OCI-LY7 (cell line): Measurements from ENCODE around the gene CRYBG1. TPM values are rescaled to one million over a fixed set of nuclear protein-coding genes. Genes with fewer than 3 reads are reported as not detected.

Experiments used
- BruUV-seq: library from RNA; stranded (reverse); fragments of 400-500 nt; replicated peaks from 2 replicates; lab custom pipeline; 2021; lab: Mats Ljungman, UMichigan
- CTCF ChIA-PET: fragments of 300-600 bp; sonication (Branson Sonifier 250); formaldehyde crosslinking; loops from one replicate; lab custom pipeline; 2022; ENCODE audit warnings: antibody characterized with exemption; ENCODE audit not compliant: unreplicated experiment; lab: Charles Lee
- POLR2A ChIA-PET: fragments of 300-600 bp; sonication (Branson Sonifier 250); formaldehyde crosslinking; loops from one replicate; lab custom pipeline; 2022; ENCODE audit warnings: antibody characterized with exemption; lab: Charles Lee
- DNase-seq: peaks from one replicate; pipeline ENCODE4 v3.0.0-alpha.2; 2015; ENCODE audit warnings: low spot score
- H2AFZ ChIP-seq: fragments of 200-600 bp; sonication (generic), shearing (Covaris generic); 2 replicates; pipeline ENCODE4 v1.6.1; 2014; ENCODE audit warnings: mild to moderate bottlenecking, antibody characterized with exemption, low read length, moderate library complexity
- H3K27ac ChIP-seq: fragments of 200-600 bp; sonication (generic); 2 replicates; pipeline ENCODE4 v1.5.1; 2014; ENCODE audit warnings: mixed run types, low read depth, mild to moderate bottlenecking, moderate library complexity, low read length, inconsistent platforms; ENCODE audit not compliant: poor library complexity, severe bottlenecking
- H3K36me3 ChIP-seq: fragments of 200-600 bp; sonication (generic); 2 replicates; pipeline ENCODE4 v1.6.1; 2014; ENCODE audit warnings: mild to moderate bottlenecking, antibody characterized with exemption, low read length, moderate library complexity, mixed read lengths; ENCODE audit not compliant: insufficient read depth
- H3K4me1 ChIP-seq: fragments of 200-600 bp; sonication (generic); 2 replicates; pipeline ENCODE4 v1.5.1; 2014; ENCODE audit warnings: mild to moderate bottlenecking, low read length; ENCODE audit not compliant: insufficient read depth, poor library complexity, severe bottlenecking
- H3K4me2 ChIP-seq: fragments of 200-600 bp; sonication (generic); 2 replicates; pipeline ENCODE4 v1.6.1; 2014; ENCODE audit warnings: mild to moderate bottlenecking, low read length
- H3K4me3 ChIP-seq: fragments of 200-600 bp; sonication (generic); 2 replicates; pipeline ENCODE4 v1.5.1; 2014; ENCODE audit warnings: mild to moderate bottlenecking, low read depth, low read length; ENCODE audit not compliant: poor library complexity, severe bottlenecking
- H3K79me2 ChIP-seq: fragments of 200-600 bp; sonication (generic); 2 replicates; pipeline ENCODE4 v1.6.1; 2016; ENCODE audit warnings: low read depth, mild to moderate bottlenecking, low read length, moderate library complexity, mixed read lengths; ENCODE audit not compliant: insufficient read depth
- H3K9me2 ChIP-seq: fragments of 200-600 bp; sonication (generic); 2 replicates; pipeline ENCODE4 v1.6.1; 2016; ENCODE audit warnings: mild to moderate bottlenecking, low read length, mixed read lengths; ENCODE audit not compliant: insufficient read depth
- H3K9me3 ChIP-seq: fragments of 200-600 bp; sonication (generic); 2 replicates; pipeline ENCODE4 v1.6.1; 2014; ENCODE audit warnings: mild to moderate bottlenecking, mixed run types, low read length, mixed read lengths
- H4K20me1 ChIP-seq: fragments of 200-600 bp; sonication (generic); 2 replicates; pipeline ENCODE4 v1.6.1; 2014; ENCODE audit warnings: mild to moderate bottlenecking, antibody characterized with exemption, low read length, moderate library complexity, mixed read lengths; ENCODE audit not compliant: insufficient read depth
- CTCF ChIP-seq: fragments of 200-600 bp; sonication (generic); conservative IDR thresholded peaks from 2 replicates; pipeline ENCODE4 v1.5.1; 2014; ENCODE audit warnings: mild to moderate bottlenecking, antibody characterized with exemption, low read length, moderate library complexity, mixed read lengths
- EZH2phosphoT487 ChIP-seq: fragments of 200-600 bp; sonication (generic); IDR thresholded peaks from 2 replicates; pipeline ENCODE4 v1.6.1; 2018; ENCODE audit warnings: low read depth, borderline replicate concordance, mild to moderate bottlenecking, mixed run types, antibody characterized with exemption, low read length, moderate library complexity, mixed read lengths
- intact Hi-C: fragments of 100-400 bp; cut with micrococcal nuclease; formaldehyde crosslinking; loops from one replicate; pipeline ENCODE4 v1.10.0; 2022; ENCODE audit not compliant: unreplicated experiment
- total RNA-seq, 2 experiments: library from RNA; depleted of rRNA in 1 of 2; stranded (reverse); fragments of >200 nt in 1 of 2; shearing (Covaris generic) in 1 of 2; gene quantifications; 2 replicates each; pipeline ENCODE4 v1.2.3, GENCODE V29; 2014 to 2022

The CRYBG1 gene
- total RNA-seq, 2 experiments from 2014 or later = 41.7 to 66.2 TPM

DNA sequence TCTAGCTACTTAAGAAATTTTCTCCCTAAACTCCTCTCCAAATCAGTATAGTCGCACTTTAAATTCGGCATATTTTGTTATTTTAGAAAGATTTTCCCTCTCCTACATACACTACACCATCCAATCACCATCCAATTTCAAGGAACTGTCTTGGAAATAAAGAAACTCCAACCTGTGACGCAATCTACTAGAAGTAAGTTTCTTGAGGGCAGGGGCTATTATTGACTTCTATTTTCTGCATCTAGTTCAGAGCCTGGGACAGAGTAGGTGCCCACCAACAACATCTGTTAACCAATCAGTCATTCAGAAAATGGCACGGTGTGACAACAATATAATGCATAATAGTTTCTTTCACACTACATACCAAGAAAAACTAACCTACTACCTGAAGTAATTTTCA, 38.6 kb upstream of the CRYBG1 start:
- Histone ChIP-seq H3K79me2 (peaks cover 80% of the 10 kb centered on the region), H3K4me3 (no peak overlapping the region), H3K9me2 (no peaks in the 10 kb centered on the region), H3K4me1 (peaks cover 18% of the 10 kb centered on the region), H3K9me3 (no peaks in the 10 kb centered on the region), H3K4me2 (no peak overlapping the region), H4K20me1 (peaks cover 27% of the 10 kb centered on the region), H3K27ac (no peak overlapping the region), H2AFZ (no peak overlapping the region), H3K36me3 (no peaks in the 10 kb centered on the region; the same call in 1 of the 2 replicates)
- no TSS peak for BruUV-seq
- CTCF ChIA-PET = no interaction called here
- POLR2A ChIA-PET = no interaction called here
- DNase-seq = no peak
- no peak for TF ChIP-seq EZH2phosphoT487
- intact Hi-C loops = no loop called here

DNA sequence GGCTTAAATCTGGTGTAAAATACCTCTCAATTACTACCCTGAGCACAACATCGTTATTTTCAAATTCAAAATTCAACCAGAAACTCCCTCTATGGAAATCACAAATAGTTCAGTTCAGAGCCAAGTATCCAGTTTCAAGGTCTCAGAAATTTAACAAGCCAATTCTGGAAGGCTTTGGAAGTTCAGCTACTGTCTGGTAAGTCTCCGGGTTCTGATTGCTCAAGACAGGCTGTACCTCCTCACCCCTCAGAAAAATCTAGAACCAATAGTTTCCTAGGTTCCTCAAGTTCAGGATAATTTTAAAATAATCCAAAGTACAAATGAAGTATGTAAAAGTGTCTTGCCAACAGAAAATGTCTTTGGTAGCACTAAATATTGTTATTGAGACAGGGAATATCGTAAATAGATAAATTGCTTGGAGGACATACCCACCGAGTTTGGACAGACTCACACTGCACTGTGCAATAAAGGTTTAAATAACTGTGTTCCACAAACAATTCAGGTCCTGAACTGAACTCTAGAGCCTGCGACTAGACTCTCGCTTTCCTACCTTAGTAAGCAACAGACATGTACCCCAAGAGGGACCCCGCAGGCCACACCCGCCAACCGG, 35.7 kb upstream of the CRYBG1 start:
- TF ChIP-seq CTCF (no peak), EZH2phosphoT487 (no peak)
- CTCF ChIA-PET = no interaction called here
- Histone ChIP-seq H3K4me3 (peak overlapping the region; percentile 84), H3K9me3 (no peaks in the 10 kb centered on the region), H3K9me2 (no peaks in the 10 kb centered on the region), H3K4me1 (peaks cover 18% of the 10 kb centered on the region), H3K4me2 (peak overlapping the region; percentile 92), H3K27ac (peak overlapping the region; percentile 75), H2AFZ (peak overlapping the region; percentile 99), H3K79me2 (peaks cover 51% of the 10 kb centered on the region), H3K36me3 (no peaks in the 10 kb centered on the region; the same call in 1 of the 2 replicates), H4K20me1 (peaks cover 17% of the 10 kb centered on the region)
- peak; percentile 7 for DNase-seq
- intact Hi-C loops = loop anchor here (5.0 kb wide), 1 partner anchor 187 kb away; no protein-coding TSS in a partner anchor
- POLR2A ChIA-PET = no interaction called here
- BruUV-seq = TSS peak; percentile 74

GRCh38 chr6:106325336-106326178, 35.0 kb upstream of the CRYBG1 start, which contains the start of gene ATG5:
ATG5 (minus strand) TSS chr6:106325760; CDS start chr6:106316208, 9,552 bp downstream.
- TF ChIP-seq CTCF = no peak
- TF ChIP-seq EZH2phosphoT487 = no peak
- peak within 1 kb of the TSS; percentile 92 for H3K4me2 ChIP-seq
- peak; percentile 99 for DNase-seq
- peak within 1 kb of the TSS; percentile 75 for H3K27ac ChIP-seq
- H2AFZ ChIP-seq = peak within 1 kb of the TSS; percentile 99
- H3K4me3 ChIP-seq = peak within 1 kb of the TSS; percentile 84
- POLR2A ChIA-PET = interaction anchor here (0.5 to 1.0 kb wide), 10 partner anchors 8 to 599 kb away, joined by 3 to 8 read pairs (median 4); no protein-coding TSS in a partner anchor
- CTCF ChIA-PET = interaction anchor here (0.5 to 0.6 kb wide), 3 partner anchors 209 to 702 kb away, joined by 3 read pairs; partner anchors contain the start of gene MTRES1
- no peaks in the 10 kb centered on the region for H3K9me3 ChIP-seq
- H4K20me1 ChIP-seq = peaks cover 10% of the 10 kb centered on the region
- intact Hi-C loops = loop anchor here (5.0 kb wide), 1 partner anchor 187 kb away; no protein-coding TSS in a partner anchor
- no peaks in the 10 kb centered on the region; the same call in 1 of the 2 replicates for H3K36me3 ChIP-seq
- H3K79me2 ChIP-seq = peaks cover 44% of the 10 kb centered on the region
- BruUV-seq = no TSS peak
- no peaks in the 10 kb centered on the region for H3K9me2 ChIP-seq
- peaks cover 18% of the 10 kb centered on the region for H3K4me1 ChIP-seq
